B cell (primary cell): Measurements from ENCODE around the gene TBC1D17. TPM values are rescaled to one million over a fixed set of nuclear protein-coding genes. Genes with fewer than 3 reads are reported as not detected.

ENCODE experiments used
- ATAC-seq: fragments of 200-7000 bp; cut with Tn5 transposase; one replicate; pipeline ENCODE4 v1.10.0; 2021; ENCODE audit warnings: low read depth, mild to moderate bottlenecking, moderate number of reproducible peaks, moderate library complexity
- CTCF ChIA-PET: fragments of 350-600 bp; sonication (Branson Sonifier 250); formaldehyde crosslinking; loops from one replicate; lab custom pipeline; 2021; ENCODE audit warnings: antibody characterized with exemption, inconsistent platforms; lab: Charles Lee
- POLR2A ChIA-PET: fragments of 350-600 bp; sonication (Branson Sonifier 250); formaldehyde crosslinking; loops from one replicate; lab custom pipeline; 2021; ENCODE audit warnings: antibody characterized with exemption; lab: Charles Lee
- DNase-seq: peaks from one replicate; pipeline ENCODE4 v3.0.0; 2013
- H2AFZ ChIP-seq: 2 replicates; pipeline ENCODE4 v1.6.1; 2012; ENCODE audit warnings: mild to moderate bottlenecking, low read depth, low read length; ENCODE audit not compliant: insufficient read depth, poor library complexity, severe bottlenecking
- H3K27ac ChIP-seq, 2 donors: 1 replicate in 1 of 2; 2 replicates in 1 of 2; pipeline ENCODE4 v1.5.1; 2012 to 2013; ENCODE audit warnings: low read length in 2 of 2, mild to moderate bottlenecking in 2 of 2, moderate library complexity in 1 of 2
- H3K27me3 ChIP-seq, 4 experiments: fragments of 200-600 bp in 1 of 4; sonication (generic) in 1 of 4; replicated peaks in 1 of 4; 1 replicate in 2 of 4; 2 replicates in 2 of 4; pipeline versions ENCODE4 v1.6.1 to v1.7.0; 2013 to 2016; ENCODE audit warnings: low read length in 3 of 4, mild to moderate bottlenecking in 2 of 4, mixed read lengths in 1 of 4, moderate library complexity in 1 of 4; ENCODE audit not compliant: insufficient read depth in 4 of 4, control insufficient read depth in 3 of 4; ENCODE audit errors: control extremely low read depth in 1 of 4
- H3K36me3 ChIP-seq, 2 experiments: replicated peaks in 1 of 2; 1 replicate in 1 of 2; 2 replicates in 1 of 2; pipeline versions ENCODE4 v1.6.1 to v1.7.1; 2013; ENCODE audit warnings: low read length in 1 of 2; ENCODE audit not compliant: insufficient read depth in 2 of 2, control insufficient read depth in 1 of 2; ENCODE audit errors: control extremely low read depth in 1 of 2, extremely low read depth in 1 of 2
- H3K4me1 ChIP-seq, 2 donors: fragments of 200-600 bp in 1 of 2; sonication (generic) in 1 of 2; 1 replicate in 1 of 2; 2 replicates in 1 of 2; pipeline versions ENCODE4 v1.5.1 to v1.6.1; 2013 to 2017; ENCODE audit warnings: low read length in 2 of 2; ENCODE audit not compliant: control insufficient read depth in 2 of 2, insufficient read depth in 2 of 2
- H3K4me2 ChIP-seq: replicated peaks from 2 replicates; pipeline ENCODE3; 2012; ENCODE audit warnings: mild to moderate bottlenecking, low read depth, low read length; ENCODE audit not compliant: poor library complexity, severe bottlenecking
- H3K4me3 ChIP-seq, 5 experiments: fragments of 200-600 bp in 1 of 5; sonication (generic) in 1 of 5; 1 replicate in 3 of 5; 2 replicates in 2 of 5; pipeline versions ENCODE4 v1.5.1 to v1.7.0; 2011 to 2016; ENCODE audit warnings: low read length in 4 of 5, mild to moderate bottlenecking in 4 of 5, low read depth in 2 of 5, control low read depth in 1 of 5, moderate library complexity in 1 of 5; ENCODE audit not compliant: insufficient read depth in 1 of 5; ENCODE audit errors: control extremely low read depth in 1 of 5, extremely low read depth in 1 of 5
- H3K79me2 ChIP-seq: fragments of 200-600 bp; sonication (generic); one replicate; pipeline ENCODE4 v1.6.0; 2016; ENCODE audit warnings: low read length; ENCODE audit not compliant: control insufficient read depth, insufficient read depth
- H3K9ac ChIP-seq: fragments of 200-600 bp; sonication (generic); 2 replicates; pipeline ENCODE4 v1.6.1; 2017; ENCODE audit warnings: mild to moderate bottlenecking, low read length, moderate library complexity
- H3K9me3 ChIP-seq, 3 donors: one replicate each; pipeline versions ENCODE4 v1.6.1 to v1.7.1; 2013; ENCODE audit warnings: low read length in 2 of 3; ENCODE audit not compliant: control insufficient read depth in 2 of 3, insufficient read depth in 1 of 3; ENCODE audit errors: control extremely low read depth in 1 of 3
- H4K20me1 ChIP-seq: 2 replicates; pipeline ENCODE4 v1.6.0; 2012; ENCODE audit warnings: mild to moderate bottlenecking, low read length; ENCODE audit not compliant: insufficient read depth, control insufficient read depth, poor library complexity, severe bottlenecking
- H3K27ac Mint-ChIP-seq: one replicate; pipeline ENCODE4 v1.8.0; 2021; ENCODE audit warnings: mixed read lengths
- H3K27me3 Mint-ChIP-seq: one replicate; pipeline ENCODE4 v1.8.0; 2021; ENCODE audit warnings: mixed read lengths
- H3K4me1 Mint-ChIP-seq: one replicate; pipeline ENCODE4 v1.8.0; 2021; ENCODE audit warnings: mixed read lengths
- H3K4me3 Mint-ChIP-seq: one replicate; pipeline ENCODE4 v1.8.0; 2021; ENCODE audit warnings: mixed read lengths
- H3K9me3 Mint-ChIP-seq: one replicate; pipeline ENCODE4 v1.8.0; 2022; ENCODE audit warnings: mixed read lengths; ENCODE audit not compliant: insufficient read depth
- EZH2 ChIP-seq: IDR thresholded peaks from 2 replicates; pipeline ENCODE4 v1.6.1; 2012; ENCODE audit warnings: borderline replicate concordance, low read depth, mild to moderate bottlenecking, moderate library complexity, low read length; ENCODE audit not compliant: insufficient read depth, poor library complexity, severe bottlenecking
- WGBS: methylation state at CpG from one replicate; pipeline ENCODE4 v1.1.5; 2013; ENCODE audit warnings: missing lambda C conversion rate; ENCODE audit not compliant: insufficient coverage; 5-methylcytosine and 5-hydroxymethylcytosine counted together
- intact Hi-C: fragments of 100-400 bp; cut with micrococcal nuclease; formaldehyde crosslinking; loops from one replicate; pipeline ENCODE4 v1.10.0; 2022
- polyA plus RNA-seq: library from polyadenylated mRNA; depleted of rRNA; stranded (reverse); fragments of >200 nt; gene quantifications from 2 replicates; pipeline ENCODE4 v1.2.3, GENCODE V29; 2012
- total RNA-seq, 2 donors: library from RNA; stranded (reverse); fragments of 120-200 nt in 1 of 2; gene quantifications; 1 replicate in 1 of 2; 2 replicates in 1 of 2; pipeline versions ENCODE4 v1.2.3 to v1.2.4, GENCODE V29; 2013 to 2022
- TF ChIP-seq, protein P1 (sequence below): fragments of 200-600 bp; IDR thresholded peaks from one replicate; pipeline ENCODE4 v1.8.0; 2022; ENCODE audit warnings: antibody characterized with exemption, mild to moderate bottlenecking

Gene TBC1D17
- total and polyA plus RNA-seq, 2 donors (not counting 1 experiment from before 2014, with no cell fraction given) = 85.7 to 98.7 TPM

DNA sequence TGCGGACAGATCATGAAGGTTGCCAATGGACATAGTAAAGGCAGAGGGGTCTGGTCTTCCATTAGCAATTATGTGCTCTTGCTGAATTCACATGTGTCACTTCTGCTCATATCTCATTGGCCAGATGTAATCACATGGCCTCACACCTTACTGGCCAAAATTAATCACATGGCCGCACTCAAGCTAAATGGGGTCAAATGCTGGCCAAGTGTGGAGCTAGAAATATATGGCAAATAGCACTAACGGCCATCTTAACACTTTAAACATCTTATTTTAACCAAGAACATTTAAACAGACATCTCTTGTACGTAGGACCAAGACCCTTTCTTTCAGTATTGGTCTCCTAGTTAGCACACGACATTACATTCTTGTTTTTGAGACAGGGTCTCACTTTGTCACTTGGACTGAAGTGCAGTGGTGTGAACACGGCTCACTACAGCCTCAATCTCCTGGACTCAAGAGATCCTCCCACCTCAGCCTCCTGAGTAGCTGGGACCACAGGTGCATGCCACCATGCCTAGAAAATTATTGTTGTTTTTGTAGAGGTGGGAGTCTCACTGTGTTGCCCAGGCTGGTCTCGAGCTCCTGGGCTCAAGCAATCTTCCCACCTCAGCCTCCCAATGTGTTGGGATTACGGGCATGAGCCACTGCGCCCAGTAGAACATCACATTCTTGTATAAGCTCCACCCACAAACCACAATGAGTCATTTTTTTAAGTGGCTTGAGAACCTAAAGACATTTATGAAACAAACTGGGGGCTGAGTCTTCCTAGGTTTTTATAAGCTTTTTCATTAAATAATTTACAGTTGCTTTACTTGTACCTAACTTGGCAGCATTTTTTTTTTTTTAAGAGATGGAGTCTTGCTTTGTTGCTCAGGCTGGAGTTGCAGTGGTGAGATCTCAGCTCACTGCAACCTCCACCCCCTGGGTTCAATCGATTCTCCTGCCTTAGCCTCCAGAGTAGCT is 29.5 kb upstream of the TBC1D17 start:
- ChIA-PET CTCF (interaction anchor here (0.8 to 1.3 kb wide), 5 partner anchors 35 to 169 kb away, joined by 3 to 6 read pairs (median 3); partner anchors contain the start of gene FUZ), POLR2A (interaction anchor here (0.7 to 4.8 kb wide), 6 partner anchors 11 to 35 kb away, joined by 3 to 23 read pairs (median 6); partner anchors contain the start of genes AKT1S1, FUZ and TBC1D17)
- TF ChIP-seq, protein P1, sequence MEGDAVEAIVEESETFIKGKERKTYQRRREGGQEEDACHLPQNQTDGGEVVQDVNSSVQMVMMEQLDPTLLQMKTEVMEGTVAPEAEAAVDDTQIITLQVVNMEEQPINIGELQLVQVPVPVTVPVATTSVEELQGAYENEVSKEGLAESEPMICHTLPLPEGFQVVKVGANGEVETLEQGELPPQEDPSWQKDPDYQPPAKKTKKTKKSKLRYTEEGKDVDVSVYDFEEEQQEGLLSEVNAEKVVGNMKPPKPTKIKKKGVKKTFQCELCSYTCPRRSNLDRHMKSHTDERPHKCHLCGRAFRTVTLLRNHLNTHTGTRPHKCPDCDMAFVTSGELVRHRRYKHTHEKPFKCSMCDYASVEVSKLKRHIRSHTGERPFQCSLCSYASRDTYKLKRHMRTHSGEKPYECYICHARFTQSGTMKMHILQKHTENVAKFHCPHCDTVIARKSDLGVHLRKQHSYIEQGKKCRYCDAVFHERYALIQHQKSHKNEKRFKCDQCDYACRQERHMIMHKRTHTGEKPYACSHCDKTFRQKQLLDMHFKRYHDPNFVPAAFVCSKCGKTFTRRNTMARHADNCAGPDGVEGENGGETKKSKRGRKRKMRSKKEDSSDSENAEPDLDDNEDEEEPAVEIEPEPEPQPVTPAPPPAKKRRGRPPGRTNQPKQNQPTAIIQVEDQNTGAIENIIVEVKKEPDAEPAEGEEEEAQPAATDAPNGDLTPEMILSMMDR = no peak
- TF ChIP-seq EZH2 = no peak
- Mint-ChIP-seq H3K27ac (peak overlapping the region; percentile 81), H3K9me3 (no peaks in the 10 kb centered on the region), H3K27me3 (no peaks in the 10 kb centered on the region), H3K4me3 (peak overlapping the region; percentile 79), H3K4me1 (peaks cover 65% of the 10 kb centered on the region)
- H3K27ac ChIP-seq = no peak overlapping the region
- DNase-seq (no peak), ATAC-seq (no peak)
- WGBS = 90% methylated on average over 6 of the region's 10 CpGs
- H3K79me2 ChIP-seq = peaks cover 24% of the 10 kb centered on the region
- H3K4me3 ChIP-seq = no peak overlapping the region
- peaks cover 14% of the 10 kb centered on the region for H4K20me1 ChIP-seq
- intact Hi-C loops = no loop called here
- no peak overlapping the region for H3K9ac ChIP-seq
- H3K36me3 ChIP-seq = no peaks in the 10 kb centered on the region
- H3K27me3 ChIP-seq = no peaks in the 10 kb centered on the region
- H2AFZ ChIP-seq = no peak overlapping the region
- H3K4me1 ChIP-seq = peaks cover 48 to 66% of the 10 kb centered on the region in 2 donors
- H3K4me2 ChIP-seq = no peak overlapping the region
- H3K9me3 ChIP-seq = peaks cover 0 to 6% (median 0%) of the 10 kb centered on the region in 3 donors
